Natural killer cell treated with Interleukin-12 subunit alpha and Interleukin-12 subunit beta and Interleukin-15 and Interleukin-18, amount 100 ng/mL, for 72 hours (primary cell): ENCODE data around the gene SOX9. TPM values are rescaled to one million over a fixed set of nuclear protein-coding genes. Genes with fewer than 3 reads are reported as not detected.
"Not testable (repeated sequence)": the region's sequence is repeated elsewhere in the genome, so short reads cannot be mapped to it uniquely, and the experiment has no call there.

ENCODE experiments used
- ATAC-seq, 2 donors: fragments of 150-1000 bp; cut with Tn5 transposase in 1 of 2; sonication (Bioruptor Pico), chemical (Tn5 transposase) in 1 of 2; 2 replicates each; pipeline ENCODE4 v1.10.0; 2021
- DNase-seq: peaks from one replicate; pipeline ENCODE4 v3.0.0; 2022; ENCODE audit warnings: low spot score
- H3K27ac Mint-ChIP-seq, 2 donors: 1 replicate in 1 of 2; 2 replicates in 1 of 2; pipeline ENCODE4 v1.8.0; 2022; ENCODE audit warnings: mixed read lengths in 2 of 2, mild to moderate bottlenecking in 1 of 2, moderate library complexity in 1 of 2
- H3K27me3 Mint-ChIP-seq, 2 donors: 1 replicate in 1 of 2; 2 replicates in 1 of 2; pipeline ENCODE4 v1.8.0; 2022; ENCODE audit warnings: mixed read lengths in 2 of 2
- H3K36me3 Mint-ChIP-seq: one replicate; pipeline ENCODE4 v1.8.0; 2022; ENCODE audit warnings: mixed read lengths
- H3K4me1 Mint-ChIP-seq, 2 donors: 1 replicate in 1 of 2; 2 replicates in 1 of 2; pipeline ENCODE4 v1.8.0; 2022; ENCODE audit warnings: low read depth in 2 of 2, mixed read lengths in 2 of 2, mild to moderate bottlenecking in 1 of 2
- H3K4me3 Mint-ChIP-seq: one replicate; pipeline ENCODE4 v1.8.0; 2022; ENCODE audit warnings: mixed read lengths
- H3K9me3 Mint-ChIP-seq: 2 replicates; pipeline ENCODE4 v1.8.0; 2022; ENCODE audit warnings: mixed read lengths
- total RNA-seq, 2 donors: library from RNA; stranded (reverse); gene quantifications; one replicate each; pipeline ENCODE4 v1.2.3, GENCODE V29; 2022

The SOX9 gene
- total RNA-seq, 2 donors from 2014 or later = not detected

GRCh38 chr17:72126575-72127486 lies 6.0 kb downstream of the SOX9 start:
- DNase-seq = no peak
- Mint-ChIP-seq H3K9me3 (peaks cover 5% of the 10 kb centered on the region), H3K4me1 (no peaks in the 10 kb centered on the region), H3K27me3 (peaks cover 20 to 27% of the 10 kb centered on the region in 2 donors), H3K27ac (no peak overlapping the region), H3K4me3 (no peak overlapping the region), H3K36me3 (peaks cover 10% of the 10 kb centered on the region)
- ATAC-seq = no peak

GRCh38 chr17:72128039-72128438 lies 7.2 kb downstream of the SOX9 start:
- Mint-ChIP-seq H3K27me3 (peaks cover 15 to 22% of the 10 kb centered on the region in 2 donors), H3K27ac (no peak overlapping the region), H3K4me3 (no peak overlapping the region), H3K36me3 (peaks cover 10% of the 10 kb centered on the region), H3K4me1 (no peaks in the 10 kb centered on the region), H3K9me3 (peaks cover 5% of the 10 kb centered on the region)
- ATAC-seq (no peak), DNase-seq (no peak)

- DNase-seq (no peak), ATAC-seq (no peak)
- H3K27me3 Mint-ChIP-seq = peaks cover 0 to 8% of the 10 kb centered on the region in 2 donors
- no peaks in the 10 kb centered on the region for H3K4me1 Mint-ChIP-seq
- H3K36me3 Mint-ChIP-seq = no peaks in the 10 kb centered on the region
- no peak overlapping the region for H3K27ac Mint-ChIP-seq
- no peak overlapping the region for H3K4me3 Mint-ChIP-seq
- H3K9me3 Mint-ChIP-seq = peaks cover 4% of the 10 kb centered on the region
Measured at GRCh38 chr17:72134608-72135394, 14.0 kb downstream of the SOX9 start.

- no peak for ATAC-seq
- H3K27me3 Mint-ChIP-seq = peaks cover 0 to 8% of the 10 kb centered on the region in 2 donors
- H3K9me3 Mint-ChIP-seq = peaks cover 4% of the 10 kb centered on the region
- DNase-seq = no peak
- no peaks in the 10 kb centered on the region for H3K36me3 Mint-ChIP-seq
- no peaks in the 10 kb centered on the region for H3K4me1 Mint-ChIP-seq
- H3K4me3 Mint-ChIP-seq = no peak overlapping the region
- H3K27ac Mint-ChIP-seq = no peak overlapping the region
Measured at GRCh38 chr17:72135546-72136325, 14.9 kb downstream of the SOX9 start.

GRCh38 chr17:72136692-72137091 lies 15.9 kb downstream of the SOX9 start:
- DNase-seq (no peak), ATAC-seq (no peak)
- H3K4me3 Mint-ChIP-seq = no peak overlapping the region
- no peaks in the 10 kb centered on the region for H3K36me3 Mint-ChIP-seq
- H3K9me3 Mint-ChIP-seq = peaks cover 4% of the 10 kb centered on the region
- peaks cover 0 to 8% of the 10 kb centered on the region in 2 donors for H3K27me3 Mint-ChIP-seq
- H3K4me1 Mint-ChIP-seq = no peaks in the 10 kb centered on the region
- no peak overlapping the region for H3K27ac Mint-ChIP-seq

GRCh38 chr17:72137161-72137560 lies 16.3 kb downstream of the SOX9 start:
- Mint-ChIP-seq H3K36me3 (no peaks in the 10 kb centered on the region), H3K4me1 (no peaks in the 10 kb centered on the region), H3K27me3 (peaks cover 0 to 8% of the 10 kb centered on the region in 2 donors), H3K27ac (no peak overlapping the region), H3K4me3 (no peak overlapping the region), H3K9me3 (peaks cover 4% of the 10 kb centered on the region)
- no peak for ATAC-seq
- no peak for DNase-seq

- Mint-ChIP-seq H3K36me3 (no peaks in the 10 kb centered on the region), H3K4me1 (no peaks in the 10 kb centered on the region)
Measured at GRCh38 chr17:72139212-72139611, 18.4 kb downstream of the SOX9 start.

GRCh38 chr17:72141336-72141735 lies 20.5 kb downstream of the SOX9 start:
- no peak overlapping the region for H3K4me3 Mint-ChIP-seq
- peaks cover 0 to 9% of the 10 kb centered on the region in 2 donors for H3K27me3 Mint-ChIP-seq
- no peak overlapping the region for H3K27ac Mint-ChIP-seq
- no peaks in the 10 kb centered on the region for H3K36me3 Mint-ChIP-seq
- H3K4me1 Mint-ChIP-seq = no peaks in the 10 kb centered on the region
- no peak for DNase-seq
- no peak for ATAC-seq
- peaks cover 3% of the 10 kb centered on the region for H3K9me3 Mint-ChIP-seq

More at GRCh38 chr17:72139212-72139611, 18.4 kb downstream of the SOX9 start:
- ATAC-seq (no peak), DNase-seq (no peak)
- H3K9me3 Mint-ChIP-seq = peaks cover 4% of the 10 kb centered on the region
- no peak overlapping the region for H3K4me3 Mint-ChIP-seq
- H3K27me3 Mint-ChIP-seq = peaks cover 0 to 8% of the 10 kb centered on the region in 2 donors
- no peak overlapping the region for H3K27ac Mint-ChIP-seq

- H3K9me3 Mint-ChIP-seq, H3K36me3 Mint-ChIP-seq, ATAC-seq, H3K4me1 Mint-ChIP-seq, H3K4me3 Mint-ChIP-seq, DNase-seq, H3K27ac Mint-ChIP-seq: not testable (repeated sequence)
- peaks cover 0 to 12% of the 10 kb centered on the region in 2 donors for H3K27me3 Mint-ChIP-seq
Measured at GRCh38 chr17:72142097-72142496, 21.3 kb downstream of the SOX9 start.

- DNase-seq (no peak), ATAC-seq (no peak)
- H3K4me3 Mint-ChIP-seq = no peak overlapping the region
- H3K27ac Mint-ChIP-seq = no peak overlapping the region
- H3K4me1 Mint-ChIP-seq = no peaks in the 10 kb centered on the region
- peaks cover 0 to 12% of the 10 kb centered on the region in 2 donors for H3K27me3 Mint-ChIP-seq
- H3K9me3 Mint-ChIP-seq = peaks cover 3% of the 10 kb centered on the region
- no peaks in the 10 kb centered on the region for H3K36me3 Mint-ChIP-seq
Measured at GRCh38 chr17:72142614-72143013, 21.8 kb downstream of the SOX9 start.

GRCh38 chr17:72143245-72143644 lies 22.4 kb downstream of the SOX9 start:
- peaks cover 0 to 12% of the 10 kb centered on the region in 2 donors for H3K27me3 Mint-ChIP-seq
- H3K27ac Mint-ChIP-seq = no peak overlapping the region
- ATAC-seq (no peak), DNase-seq (no peak)
- H3K9me3 Mint-ChIP-seq = peaks cover 3% of the 10 kb centered on the region
- no peaks in the 10 kb centered on the region for H3K36me3 Mint-ChIP-seq
- no peaks in the 10 kb centered on the region for H3K4me1 Mint-ChIP-seq
- no peak overlapping the region for H3K4me3 Mint-ChIP-seq

GRCh38 chr17:72144101-72144500 lies 23.3 kb downstream of the SOX9 start:
- H3K9me3 Mint-ChIP-seq = peaks cover 3% of the 10 kb centered on the region
- H3K4me3 Mint-ChIP-seq = no peak overlapping the region
- H3K27me3 Mint-ChIP-seq = peaks cover 0 to 12% of the 10 kb centered on the region in 2 donors
- DNase-seq (no peak), ATAC-seq (no peak)
- H3K4me1 Mint-ChIP-seq = no peaks in the 10 kb centered on the region
- no peak overlapping the region for H3K27ac Mint-ChIP-seq
- H3K36me3 Mint-ChIP-seq = no peaks in the 10 kb centered on the region

GRCh38 chr17:72145562-72145961 lies 24.7 kb downstream of the SOX9 start:
- DNase-seq = no peak
- Mint-ChIP-seq H3K27me3 (peaks cover 0 to 12% of the 10 kb centered on the region in 2 donors), H3K4me3 (no peak overlapping the region), H3K9me3 (peaks cover 4% of the 10 kb centered on the region), H3K36me3 (no peaks in the 10 kb centered on the region), H3K4me1 (no peaks in the 10 kb centered on the region), H3K27ac (no peak overlapping the region)
- ATAC-seq = no peak
